GM19395 (cell line): ENCODE measurements around the gene ZNF726.
"Not testable (repeated sequence)": the region's sequence is repeated elsewhere in the genome, so short reads cannot be mapped to it uniquely, and the experiment has no call there.

ENCODE experiments used
- ATAC-seq: cut with Tn5 transposase; IDR thresholded peaks from one replicate; pipeline ENCODE4 v1.9.1; 2021; ENCODE audit warnings: mild to moderate bottlenecking, moderate library complexity; ENCODE audit not compliant: unreplicated experiment

ZNF726 gene

GRCh38 chr19:23914402-23915286 lies at the start of gene ZNF726:
Gene ZNF726 (plus strand): TSS chr19:23914886. CDS start chr19:23914995, 109 bp downstream.
- ATAC-seq = peak; percentile 97

- no peak for ATAC-seq
These were observed 46.8 kb upstream of the ZNF726 start for GRCh38 chr19:23867895-23868294.

GRCh38 chr19:23868630-23869029 lies 46.1 kb upstream of the ZNF726 start:
- ATAC-seq = no peak

GRCh38 chr19:23872282-23872919 lies 42.3 kb upstream of the ZNF726 start:
- ATAC-seq = no peak

- no peak for ATAC-seq
These were observed 38.4 kb upstream of the ZNF726 start for GRCh38 chr19:23876261-23876660.

GRCh38 chr19:23876756-23877155 lies 37.9 kb upstream of the ZNF726 start:
- ATAC-seq = not testable (repeated sequence)

- no peak for ATAC-seq
These were observed 32.2 kb upstream of the ZNF726 start for GRCh38 chr19:23882493-23882892.

- ATAC-seq = no peak
These were observed 30.3 kb upstream of the ZNF726 start for GRCh38 chr19:23884363-23884762.

- no peak for ATAC-seq
These were observed 27.0 kb upstream of the ZNF726 start for GRCh38 chr19:23887642-23888041.

- ATAC-seq = not testable (repeated sequence)
These were observed 18.6 kb upstream of the ZNF726 start for GRCh38 chr19:23896096-23896495.

- no peak for ATAC-seq
These were observed 17.8 kb upstream of the ZNF726 start for GRCh38 chr19:23896912-23897311.

- ATAC-seq = no peak
These were observed 13.3 kb upstream of the ZNF726 start for GRCh38 chr19:23901360-23901759.

GRCh38 chr19:23904406-23904805 lies 10.3 kb upstream of the ZNF726 start:
- no peak for ATAC-seq

- no peak for ATAC-seq
These were observed 8.9 kb upstream of the ZNF726 start for GRCh38 chr19:23905771-23906170.

GRCh38 chr19:23906835-23907234 lies 7.9 kb upstream of the ZNF726 start:
- ATAC-seq = no peak

- no peak for ATAC-seq
These were observed 6.5 kb upstream of the ZNF726 start for GRCh38 chr19:23908165-23908564.

- no peak for ATAC-seq
These were observed 5.5 kb upstream of the ZNF726 start for GRCh38 chr19:23909222-23909621.

GRCh38 chr19:23913931-23914330 lies 755 bp upstream of the ZNF726 start:
- ATAC-seq = no peak

- no peak for ATAC-seq
These were observed 2.3 kb downstream of the ZNF726 start for GRCh38 chr19:23916991-23917390.

GRCh38 chr19:23917856-23918255 lies 3.2 kb downstream of the ZNF726 start:
- ATAC-seq = no peak

- no peak for ATAC-seq
These were observed 10.6 kb downstream of the ZNF726 start for GRCh38 chr19:23925285-23925684.

GRCh38 chr19:23932878-23933277 lies 18.2 kb downstream of the ZNF726 start:
- ATAC-seq = no peak
